ENCODE measurements around the gene ATP13A3.

DNA sequence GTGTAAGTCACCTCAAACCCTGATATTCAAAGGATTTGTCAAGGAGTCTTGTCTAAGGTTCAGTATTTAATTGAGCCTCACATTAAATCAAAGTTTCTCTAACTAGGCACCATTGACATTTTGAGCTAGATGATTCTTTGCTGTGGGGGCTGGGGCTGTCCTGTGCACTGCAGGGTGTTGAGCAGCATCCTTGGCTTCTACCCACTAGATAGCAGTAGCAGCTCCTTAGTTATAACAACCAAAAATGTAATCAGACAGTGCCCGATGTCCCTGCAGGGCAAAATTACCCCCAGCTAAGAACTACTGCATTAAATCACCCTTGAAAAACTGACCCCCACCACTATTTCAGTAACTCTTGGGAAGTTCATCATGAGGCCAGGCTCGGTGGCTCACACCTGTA lies 17.3 kb upstream of the ATP13A3 start:
- TF ChIP-seq, protein P1, sequence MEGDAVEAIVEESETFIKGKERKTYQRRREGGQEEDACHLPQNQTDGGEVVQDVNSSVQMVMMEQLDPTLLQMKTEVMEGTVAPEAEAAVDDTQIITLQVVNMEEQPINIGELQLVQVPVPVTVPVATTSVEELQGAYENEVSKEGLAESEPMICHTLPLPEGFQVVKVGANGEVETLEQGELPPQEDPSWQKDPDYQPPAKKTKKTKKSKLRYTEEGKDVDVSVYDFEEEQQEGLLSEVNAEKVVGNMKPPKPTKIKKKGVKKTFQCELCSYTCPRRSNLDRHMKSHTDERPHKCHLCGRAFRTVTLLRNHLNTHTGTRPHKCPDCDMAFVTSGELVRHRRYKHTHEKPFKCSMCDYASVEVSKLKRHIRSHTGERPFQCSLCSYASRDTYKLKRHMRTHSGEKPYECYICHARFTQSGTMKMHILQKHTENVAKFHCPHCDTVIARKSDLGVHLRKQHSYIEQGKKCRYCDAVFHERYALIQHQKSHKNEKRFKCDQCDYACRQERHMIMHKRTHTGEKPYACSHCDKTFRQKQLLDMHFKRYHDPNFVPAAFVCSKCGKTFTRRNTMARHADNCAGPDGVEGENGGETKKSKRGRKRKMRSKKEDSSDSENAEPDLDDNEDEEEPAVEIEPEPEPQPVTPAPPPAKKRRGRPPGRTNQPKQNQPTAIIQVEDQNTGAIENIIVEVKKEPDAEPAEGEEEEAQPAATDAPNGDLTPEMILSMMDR (conservative IDR thresholded peaks at IDR 0.05; ENCODE audit: low read length), result no peak
- no peak for TF ChIP-seq EZH2phosphoT487 (IDR thresholded peaks at IDR 0.05; ENCODE audit: borderline replicate concordance, low read depth, low read length)
